PC-3 (cell line): ENCODE data around the gene ARIH2. TPM values are rescaled to one million over a fixed set of nuclear protein-coding genes. Genes with fewer than 3 reads are reported as not detected.

ENCODE experiments used
- ATAC-seq: fragments of 200-7000 bp; cut with Tn5 transposase; 2 replicates; pipeline ENCODE4 v1.9.1; 2020; ENCODE audit warnings: mild to moderate bottlenecking, moderate library complexity
- BruUV-seq: library from RNA; stranded (reverse); fragments of 400-500 nt; replicated peaks from 2 replicates; lab custom pipeline; 2021; lab: Mats Ljungman, UMichigan
- CTCF ChIA-PET: fragments of 300-600 bp; sonication (Branson Sonifier 250); formaldehyde crosslinking; loops from one replicate; lab custom pipeline; 2022; ENCODE audit warnings: antibody characterized with exemption; lab: Charles Lee
- POLR2A ChIA-PET: fragments of 300-600 bp; sonication (Branson Sonifier 250); formaldehyde crosslinking; loops from one replicate; lab custom pipeline; 2022; ENCODE audit warnings: antibody characterized with exemption; ENCODE audit not compliant: unreplicated experiment; lab: Charles Lee
- DNase-seq: peaks from one replicate; pipeline ENCODE4 v3.0.0-alpha.2; 2015
- H2AFZ ChIP-seq: fragments of 300-600 bp; sonication (generic); 2 replicates; pipeline ENCODE4 v1.6.0; 2016; ENCODE audit warnings: antibody characterized with exemption, low read length
- H3F3A ChIP-seq: fragments of 300-600 bp; sonication (generic); one replicate; pipeline ENCODE4 v1.6.0; 2017; ENCODE audit warnings: antibody characterized with exemption, low read length, control low read depth, mild to moderate bottlenecking; ENCODE audit not compliant: unreplicated experiment
- H3K27ac ChIP-seq: fragments of 300-600 bp; sonication (generic); 2 replicates; pipeline ENCODE4 v1.5.1; 2016; ENCODE audit warnings: mild to moderate bottlenecking, low read length
- H3K27me3 ChIP-seq: fragments of 300-600 bp; sonication (generic); 2 replicates; pipeline ENCODE4 v1.6.1; 2016; ENCODE audit warnings: low read length, mixed read lengths
- H3K36me3 ChIP-seq: fragments of 300-600 bp; sonication (generic); 2 replicates; pipeline ENCODE4 v1.6.1; 2016; ENCODE audit warnings: low read depth, mixed run types, low read length, mixed read lengths
- H3K4me1 ChIP-seq: fragments of 300-600 bp; sonication (generic); 2 replicates; pipeline ENCODE4 v1.5.1; 2016; ENCODE audit warnings: low read length; ENCODE audit not compliant: insufficient read depth
- H3K4me2 ChIP-seq: fragments of 300-600 bp; sonication (generic); 2 replicates; pipeline ENCODE4 v1.6.0; 2016; ENCODE audit warnings: low read length
- H3K4me3 ChIP-seq: fragments of 300-600 bp; sonication (generic); 2 replicates; pipeline ENCODE4 v1.5.1; 2016; ENCODE audit warnings: mild to moderate bottlenecking, low read length, mixed read lengths
- H3K79me2 ChIP-seq: fragments of 300-600 bp; sonication (generic); 2 replicates; pipeline ENCODE4 v1.6.1; 2017; ENCODE audit warnings: low read length, mixed read lengths
- H3K9ac ChIP-seq: fragments of 300-600 bp; sonication (generic); 2 replicates; pipeline ENCODE4 v1.6.0; 2016; ENCODE audit warnings: mild to moderate bottlenecking, low read length
- H3K9me2 ChIP-seq: fragments of 300-600 bp; sonication (generic); replicated peaks from 2 replicates; pipeline ENCODE4 v1.6.1; 2016; ENCODE audit warnings: mixed run types, low read length, mixed read lengths
- H3K9me3 ChIP-seq: fragments of 300-600 bp; sonication (generic); 2 replicates; pipeline ENCODE4 v1.6.1; 2016; ENCODE audit warnings: low read length, mixed read lengths
- H4K20me1 ChIP-seq: fragments of 300-600 bp; sonication (generic); 2 replicates; pipeline ENCODE4 v1.6.1; 2016; ENCODE audit warnings: low read length, mixed read lengths
- EZH2 ChIP-seq: fragments of 300-600 bp; sonication (generic); IDR thresholded peaks from one replicate; pipeline ENCODE4 v1.6.1; 2017; ENCODE audit warnings: antibody characterized with exemption, mild to moderate bottlenecking, low read length; ENCODE audit not compliant: unreplicated experiment
- EZH2phosphoT487 ChIP-seq: fragments of 300-600 bp; sonication (generic); IDR thresholded peaks from 2 replicates; pipeline ENCODE4 v1.6.1; 2018; ENCODE audit warnings: mild to moderate bottlenecking, antibody characterized with exemption, low read length, borderline replicate concordance
- intact Hi-C: fragments of 100-400 bp; cut with micrococcal nuclease; formaldehyde crosslinking; loops from 2 replicates; pipeline ENCODE4 v1.9.0; 2023
- total RNA-seq: library from RNA; depleted of rRNA; stranded (reverse); fragments of >200 nt; gene quantifications from 2 replicates; pipeline ENCODE4 v1.2.3, GENCODE V29; 2014
- TF ChIP-seq, protein P1 (sequence below): fragments of 300-600 bp; sonication (generic); conservative IDR thresholded peaks from 2 replicates; pipeline ENCODE4 v1.5.1; 2017; ENCODE audit warnings: antibody characterized with exemption, low read depth, mild to moderate bottlenecking, low read length

The ARIH2 gene
- total RNA-seq, 1 experiment from 2014 or later, result 136 TPM

DNA sequence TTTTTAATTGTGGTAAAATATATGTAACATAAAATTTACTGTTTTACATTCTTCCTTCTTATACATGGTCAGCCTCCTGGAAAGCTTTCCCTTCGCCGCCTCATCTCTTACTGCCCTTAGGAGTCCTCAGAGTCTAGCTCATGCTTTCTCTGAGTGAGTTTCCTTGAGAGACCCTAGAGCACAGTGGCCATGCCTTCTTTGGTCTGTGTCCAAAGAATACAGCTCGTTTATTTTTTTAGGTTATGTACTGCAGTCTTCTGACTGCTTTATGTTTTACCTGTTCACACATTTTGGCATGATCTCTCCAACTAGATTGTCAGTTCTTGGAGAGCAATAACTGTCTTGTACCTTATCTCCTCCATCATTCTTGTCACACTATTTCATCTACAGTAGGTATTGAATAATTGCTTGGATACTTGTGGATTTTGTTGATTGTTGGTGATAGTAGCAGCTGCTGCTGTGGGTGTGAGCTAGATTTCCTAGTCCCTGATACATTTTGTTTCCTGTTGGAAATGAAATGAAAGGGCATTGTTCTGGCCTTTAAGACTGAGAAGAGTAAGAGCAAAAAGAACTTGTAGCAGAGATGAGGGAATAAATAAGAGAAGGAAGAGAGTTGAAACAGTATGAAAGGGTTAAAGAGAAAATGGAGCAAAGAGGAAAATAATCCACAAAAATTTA lies 10.9 kb downstream of the ARIH2 start:
- POLR2A ChIA-PET, result no interaction called here
- Histone ChIP-seq H3K36me3 (peaks cover 52% of the 10 kb centered on the region; the same call in 1 of the 2 replicates), H3K27me3 (no peaks in the 10 kb centered on the region), H3K27ac (no peak overlapping the region), H3K9ac (no peak overlapping the region), H2AFZ (no peak overlapping the region), H3K9me3 (no peaks in the 10 kb centered on the region), H3K4me3 (no peak overlapping the region), H3F3A (no peaks in the 10 kb centered on the region), H4K20me1 (peaks cover 48% of the 10 kb centered on the region), H3K4me1 (peaks cover 28% of the 10 kb centered on the region), H3K79me2 (peaks cover 98% of the 10 kb centered on the region), H3K9me2 (no peaks in the 10 kb centered on the region), H3K4me2 (no peak overlapping the region)
- no TSS peak for BruUV-seq
- DNase-seq (no peak), ATAC-seq (no peak)
- no peak for TF ChIP-seq EZH2
- no peak for TF ChIP-seq EZH2phosphoT487
- TF ChIP-seq, protein P1, sequence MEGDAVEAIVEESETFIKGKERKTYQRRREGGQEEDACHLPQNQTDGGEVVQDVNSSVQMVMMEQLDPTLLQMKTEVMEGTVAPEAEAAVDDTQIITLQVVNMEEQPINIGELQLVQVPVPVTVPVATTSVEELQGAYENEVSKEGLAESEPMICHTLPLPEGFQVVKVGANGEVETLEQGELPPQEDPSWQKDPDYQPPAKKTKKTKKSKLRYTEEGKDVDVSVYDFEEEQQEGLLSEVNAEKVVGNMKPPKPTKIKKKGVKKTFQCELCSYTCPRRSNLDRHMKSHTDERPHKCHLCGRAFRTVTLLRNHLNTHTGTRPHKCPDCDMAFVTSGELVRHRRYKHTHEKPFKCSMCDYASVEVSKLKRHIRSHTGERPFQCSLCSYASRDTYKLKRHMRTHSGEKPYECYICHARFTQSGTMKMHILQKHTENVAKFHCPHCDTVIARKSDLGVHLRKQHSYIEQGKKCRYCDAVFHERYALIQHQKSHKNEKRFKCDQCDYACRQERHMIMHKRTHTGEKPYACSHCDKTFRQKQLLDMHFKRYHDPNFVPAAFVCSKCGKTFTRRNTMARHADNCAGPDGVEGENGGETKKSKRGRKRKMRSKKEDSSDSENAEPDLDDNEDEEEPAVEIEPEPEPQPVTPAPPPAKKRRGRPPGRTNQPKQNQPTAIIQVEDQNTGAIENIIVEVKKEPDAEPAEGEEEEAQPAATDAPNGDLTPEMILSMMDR, result no peak
- CTCF ChIA-PET, result no interaction called here
- intact Hi-C loops, result loop anchor here (10.0 kb wide), 1 partner anchor 145 kb away; no protein-coding TSS in a partner anchor

DNA sequence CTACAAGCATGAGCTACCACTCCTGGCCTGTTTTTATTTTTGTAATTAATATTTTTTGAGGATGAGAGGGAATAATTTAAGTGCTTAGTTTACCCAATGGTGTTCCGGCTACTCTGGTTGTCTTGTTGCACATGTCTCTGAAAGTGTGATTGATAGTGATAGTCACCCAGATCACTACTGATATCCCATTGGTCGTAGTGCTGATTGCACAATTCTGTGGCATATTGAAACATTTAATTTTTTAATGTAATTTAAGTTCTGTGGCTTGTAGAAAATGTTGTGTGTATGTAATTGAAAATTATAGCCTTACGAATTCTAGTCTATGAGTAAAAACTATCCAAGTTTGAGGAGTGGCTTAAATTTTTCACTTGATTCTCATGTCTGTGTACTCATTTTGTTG lies 11.9 kb downstream of the ARIH2 start:
- Histone ChIP-seq H3K27ac (no peak overlapping the region), H4K20me1 (peaks cover 55% of the 10 kb centered on the region), H3K36me3 (peaks cover 60% of the 10 kb centered on the region), H3K9ac (no peak overlapping the region), H3K4me1 (peaks cover 28% of the 10 kb centered on the region), H3K9me2 (no peaks in the 10 kb centered on the region), H3K9me3 (no peaks in the 10 kb centered on the region), H3F3A (no peaks in the 10 kb centered on the region), H3K79me2 (peaks cover 100% of the 10 kb centered on the region), H3K4me2 (no peak overlapping the region), H3K4me3 (no peak overlapping the region), H3K27me3 (no peaks in the 10 kb centered on the region), H2AFZ (no peak overlapping the region)
- no TSS peak for BruUV-seq
- CTCF ChIA-PET, result no interaction called here
- ATAC-seq (no peak), DNase-seq (no peak)
- intact Hi-C loops, result loop anchor here (10.0 kb wide), 1 partner anchor 146 kb away; no protein-coding TSS in a partner anchor
- TF ChIP-seq EZH2 (no peak), EZH2phosphoT487 (no peak)
- TF ChIP-seq, protein P1, result no peak
- POLR2A ChIA-PET, result no interaction called here

DNA sequence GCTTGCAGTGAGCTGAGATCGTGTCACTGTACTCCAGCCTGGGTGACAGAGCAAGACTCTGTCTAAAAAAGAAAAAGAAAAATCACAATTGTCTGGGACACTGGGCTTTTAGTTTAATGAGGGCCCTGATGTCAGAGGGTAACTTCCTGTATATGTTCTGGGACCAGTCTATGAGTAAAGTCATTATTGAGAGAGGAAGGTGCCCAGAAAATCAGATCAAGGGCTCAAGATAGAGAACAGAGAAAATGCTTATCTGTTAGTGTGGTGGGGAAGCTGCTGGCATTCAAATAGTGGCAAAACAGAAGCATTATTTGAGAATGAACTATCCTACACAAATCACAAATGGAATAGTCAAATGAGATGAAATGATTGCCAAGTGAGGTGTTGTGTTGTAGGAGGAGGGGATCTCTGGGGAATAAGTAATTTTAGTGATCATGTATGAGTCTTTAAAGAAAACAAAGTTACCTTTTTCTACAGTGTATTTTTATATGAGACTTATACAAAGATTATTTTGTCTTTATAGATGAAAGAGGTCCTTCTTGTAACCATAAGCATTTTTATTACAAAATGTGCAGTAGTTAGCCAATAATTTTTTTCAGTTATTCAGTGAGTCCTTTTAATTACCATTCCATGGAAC lies 13.4 kb downstream of the ARIH2 start:
- peaks cover 57% of the 10 kb centered on the region for H4K20me1 ChIP-seq

More for the DNA sequence above, 13.4 kb downstream of the ARIH2 start:
- Histone ChIP-seq H3K27me3 (no peaks in the 10 kb centered on the region), H3K9ac (no peak overlapping the region), H3F3A (no peaks in the 10 kb centered on the region), H3K9me3 (no peaks in the 10 kb centered on the region), H3K36me3 (peaks cover 59% of the 10 kb centered on the region), H3K27ac (no peak overlapping the region), H3K9me2 (no peaks in the 10 kb centered on the region), H3K79me2 (peaks cover 97% of the 10 kb centered on the region), H3K4me1 (peaks cover 19% of the 10 kb centered on the region), H3K4me2 (no peak overlapping the region), H3K4me3 (no peak overlapping the region), H2AFZ (no peak overlapping the region)
- CTCF ChIA-PET, result no interaction called here
- TF ChIP-seq, protein P1, result no peak
- no peak for TF ChIP-seq EZH2phosphoT487
- no peak for TF ChIP-seq EZH2
- POLR2A ChIA-PET, result interaction anchor here (0.5 kb wide), 1 partner anchor 23 kb away, joined by 5 read pairs; no protein-coding TSS in a partner anchor
- intact Hi-C loops, result loop anchor here (10.0 kb wide), 1 partner anchor 147 kb away; no protein-coding TSS in a partner anchor
- no TSS peak for BruUV-seq
- no peak for ATAC-seq
- DNase-seq, result no peak
